T-helper 1 cell (primary cell): Measurements from ENCODE around the gene C18orf63.
"Not testable (repeated sequence)": the region's sequence is repeated elsewhere in the genome, so short reads cannot be mapped to it uniquely, and the experiment has no call there.

Experiments used
- DNase-seq, 5 donors: peaks; one replicate each; pipeline ENCODE4 v3.0.0-alpha.2; 2012 to 2020
- total RNA-seq, 4 donors: gene quantifications; one replicate each; lab custom pipeline; 2026; lab: John Stamatoyannopoulos, UW

C18orf63 gene
- total RNA-seq: 0 reads per million in 4 donors

DNA sequence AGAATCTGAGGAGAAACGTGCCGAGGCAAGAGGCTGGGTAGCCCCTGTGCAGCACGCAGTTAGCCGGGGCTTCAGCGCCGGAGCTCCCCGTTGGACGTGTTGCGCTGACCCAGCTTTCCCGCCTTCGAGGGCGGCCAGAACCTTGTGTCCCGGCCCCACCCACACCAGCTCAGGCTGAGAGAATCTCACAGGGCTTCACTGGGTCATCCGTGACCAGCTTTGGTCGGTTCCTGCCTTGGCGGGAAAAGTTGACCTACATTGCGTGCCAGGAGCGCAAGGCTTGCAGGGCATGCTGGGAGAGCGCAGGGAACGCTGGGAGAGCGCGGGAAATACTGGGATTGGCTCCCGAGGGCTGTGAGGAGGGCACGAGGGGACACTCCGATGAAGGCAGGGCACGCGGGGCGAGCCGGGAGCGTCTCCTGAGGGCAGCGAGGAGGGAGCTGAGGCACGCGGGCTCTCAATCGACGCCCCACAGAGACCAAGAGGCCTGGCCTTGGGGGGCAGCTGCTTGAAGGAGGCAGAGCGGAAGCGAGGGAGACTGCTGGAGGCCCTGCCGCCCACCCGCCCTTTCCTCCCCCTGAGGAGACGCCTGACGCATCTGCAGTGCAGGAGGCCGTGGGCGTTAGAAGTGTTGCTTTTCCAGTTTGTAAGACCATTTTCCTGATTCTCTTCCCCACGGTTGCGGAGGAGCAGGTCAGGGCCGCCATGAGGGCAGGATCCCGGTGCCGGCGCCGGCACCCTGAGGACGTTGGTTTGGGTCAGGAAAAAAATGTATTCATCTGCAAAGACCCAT lies at the start of gene C18orf63:
Gene C18orf63, plus strand, starts transcription at position 376 of the 793 bp plus-strand sequence. CDS start 2,027 bp downstream, outside the sequence.
- no peak for DNase-seq

DNA sequence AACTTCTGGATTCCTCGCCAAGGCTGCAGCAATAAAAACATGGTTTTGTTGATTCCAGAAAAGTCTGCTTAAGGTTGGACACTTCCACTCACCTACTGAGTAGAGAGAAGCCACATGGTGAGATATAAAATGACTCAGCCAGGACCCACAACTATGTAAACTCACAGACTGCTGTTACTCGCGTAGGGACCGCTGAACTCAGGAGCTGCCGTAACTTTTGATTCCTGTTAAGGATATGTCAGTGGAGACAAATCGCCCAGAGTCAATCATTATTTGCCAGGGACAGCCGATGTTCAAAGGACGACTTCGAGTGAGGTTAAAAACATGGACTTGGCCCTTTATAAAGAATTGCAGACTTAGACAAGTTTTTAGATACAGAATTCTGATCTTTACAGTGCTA lies 49.5 kb upstream of the C18orf63 start:
- DNase-seq: no peak

- no peak for DNase-seq
Measured at GRCh38 chr18:74268175-74268574, 47.5 kb upstream of the C18orf63 start.

GRCh38 chr18:74268933-74269620 lies 46.6 kb upstream of the C18orf63 start:
- DNase-seq: no peak

- no peak for DNase-seq
Measured at GRCh38 chr18:74271635-74272034, 44.0 kb upstream of the C18orf63 start.

- DNase-seq: no peak
Measured at GRCh38 chr18:74273394-74273793, 42.2 kb upstream of the C18orf63 start.

GRCh38 chr18:74274700-74275099 lies 40.9 kb upstream of the C18orf63 start:
- no peak for DNase-seq

DNA sequence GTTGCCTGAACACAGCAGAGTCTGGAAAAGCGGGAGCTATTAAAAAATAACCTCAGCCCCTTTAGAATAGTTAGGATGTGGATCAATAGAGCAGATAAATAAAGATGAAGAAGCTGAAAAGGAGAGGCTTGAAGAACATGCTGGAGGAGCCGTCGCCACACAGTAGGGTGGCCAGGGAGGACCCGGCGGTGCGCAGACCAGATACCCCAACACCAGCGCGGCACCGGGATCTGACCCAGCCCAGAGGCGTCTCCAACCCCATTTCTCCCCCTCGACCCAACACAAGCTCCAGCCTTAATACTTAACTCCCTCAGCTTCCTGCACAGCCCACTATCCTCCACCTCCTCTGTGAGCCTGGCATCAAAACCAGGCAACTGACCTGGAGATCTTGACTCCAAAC lies 39.9 kb upstream of the C18orf63 start:
- DNase-seq: no peak

DNA sequence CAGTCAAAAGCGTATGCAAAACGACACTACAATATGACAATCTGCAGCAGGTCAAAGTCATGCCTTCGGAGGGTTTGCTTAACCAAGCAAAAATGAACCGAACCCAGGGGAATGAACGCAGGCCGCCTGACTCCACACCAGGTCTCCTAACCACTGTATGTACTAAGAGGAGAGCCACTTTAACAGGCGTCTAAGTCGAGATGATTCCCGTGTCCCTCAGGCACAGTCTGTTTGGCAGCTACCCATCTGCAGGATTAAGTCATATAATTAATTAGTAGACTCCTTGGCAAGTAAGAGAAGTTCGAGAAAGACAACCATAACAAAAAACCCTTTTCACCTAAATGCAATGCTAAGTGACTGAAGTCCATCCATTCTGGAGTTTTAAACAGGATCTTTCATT lies 39.0 kb upstream of the C18orf63 start:
- no peak for DNase-seq

GRCh38 chr18:74277296-74277695 lies 38.3 kb upstream of the C18orf63 start:
- DNase-seq: no peak

DNA sequence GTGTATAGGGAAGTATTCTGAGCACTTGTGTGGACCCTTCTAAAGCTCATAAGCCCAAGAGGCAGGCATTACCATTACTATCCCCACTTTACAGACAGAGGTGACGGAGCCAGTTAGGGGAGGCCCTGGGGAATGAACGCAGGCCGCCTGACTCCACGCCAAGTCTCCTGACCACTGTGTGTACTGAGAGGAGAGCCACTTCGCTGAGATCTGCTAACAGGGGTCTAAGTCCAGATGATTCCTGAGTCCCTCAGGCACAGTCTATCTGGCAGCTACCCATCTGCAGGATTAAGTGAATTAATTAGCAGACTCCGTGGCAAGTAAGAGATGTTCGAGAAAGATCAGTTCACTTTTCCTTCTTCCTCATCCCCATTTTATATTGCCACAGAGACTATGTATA lies 37.6 kb upstream of the C18orf63 start:
- no peak for DNase-seq

DNA sequence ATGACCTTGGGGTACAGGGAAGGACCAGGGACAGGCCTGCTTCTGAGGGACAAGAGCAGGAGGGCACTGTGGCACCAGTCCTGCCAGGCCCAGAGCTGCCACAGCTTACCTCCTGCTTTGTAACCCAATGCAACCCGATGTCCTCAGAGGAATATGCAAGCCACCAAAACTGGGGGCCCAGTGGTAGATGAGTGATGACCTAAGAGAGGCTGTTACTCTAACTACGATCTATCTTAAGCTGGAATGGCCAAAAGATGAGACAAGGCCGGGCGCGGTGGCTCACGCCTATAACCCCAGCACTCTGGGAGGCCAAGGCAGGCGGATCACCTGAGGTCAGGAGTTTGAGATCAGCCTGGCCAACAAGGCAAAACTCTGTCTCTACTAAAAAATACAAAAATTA lies 36.7 kb upstream of the C18orf63 start:
- no peak for DNase-seq

- no peak for DNase-seq
Measured at GRCh38 chr18:74281011-74281979, 34.3 kb upstream of the C18orf63 start.

DNA sequence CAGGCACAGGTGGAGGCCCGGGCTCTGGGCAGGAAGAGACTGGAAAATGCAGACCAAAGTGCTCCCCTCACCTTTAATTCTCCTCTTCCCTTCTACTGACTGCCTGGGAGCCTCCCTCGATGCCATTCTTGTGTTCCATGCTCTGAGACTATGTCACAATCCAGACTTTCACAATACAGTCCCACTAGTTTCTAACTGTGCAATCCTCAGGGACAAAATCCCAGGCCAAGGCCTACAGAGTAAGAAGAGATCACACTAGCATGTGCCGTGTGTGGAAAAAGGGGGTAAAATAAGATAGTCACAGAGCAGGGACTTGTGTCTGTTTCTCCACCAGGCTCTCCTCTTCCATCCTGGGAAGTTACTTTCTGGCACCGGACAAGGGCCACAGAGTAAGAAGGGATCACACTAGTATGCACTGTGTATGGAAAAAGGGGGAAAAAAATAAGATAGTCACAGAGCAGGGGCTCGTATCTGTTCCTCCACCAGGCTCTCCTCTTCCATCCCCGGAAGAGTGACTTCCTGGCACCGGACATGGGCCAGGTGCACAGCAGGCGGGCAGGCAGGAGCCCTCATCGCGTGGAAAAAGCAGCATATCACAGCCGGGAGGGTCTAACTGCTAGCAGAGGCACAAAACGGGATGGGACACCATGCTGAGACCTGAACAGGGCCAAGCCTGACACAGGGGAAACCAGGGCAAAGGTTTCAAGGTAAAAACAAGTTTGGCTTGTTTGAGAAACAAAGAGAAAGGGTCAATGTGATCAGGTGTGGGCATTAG lies 33.5 kb upstream of the C18orf63 start:
- no peak for DNase-seq

- DNase-seq: no peak
Measured at GRCh38 chr18:74282755-74283554, 32.7 kb upstream of the C18orf63 start.

DNA sequence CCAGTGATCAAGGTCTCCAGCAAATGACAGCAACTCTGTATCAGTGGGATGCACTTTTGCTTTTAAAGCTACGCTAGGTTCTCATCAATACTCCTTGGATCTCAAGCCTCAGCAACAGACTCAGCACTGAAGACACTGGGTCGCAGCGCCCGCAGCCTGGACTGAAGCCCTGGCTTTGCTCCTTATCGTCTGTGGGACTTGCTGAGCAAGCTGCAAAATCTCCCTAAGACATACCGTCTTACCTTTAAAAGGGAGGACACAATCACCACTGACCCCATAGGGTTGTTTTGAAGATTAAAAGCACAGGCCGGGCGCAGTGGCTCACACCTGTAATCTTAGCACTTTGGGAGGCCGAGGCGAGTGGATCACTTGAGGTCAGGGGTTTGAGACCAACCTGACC lies 32.0 kb upstream of the C18orf63 start:
- DNase-seq: no peak

GRCh38 chr18:74284191-74284979 lies 31.3 kb upstream of the C18orf63 start:
- DNase-seq: no peak

DNA sequence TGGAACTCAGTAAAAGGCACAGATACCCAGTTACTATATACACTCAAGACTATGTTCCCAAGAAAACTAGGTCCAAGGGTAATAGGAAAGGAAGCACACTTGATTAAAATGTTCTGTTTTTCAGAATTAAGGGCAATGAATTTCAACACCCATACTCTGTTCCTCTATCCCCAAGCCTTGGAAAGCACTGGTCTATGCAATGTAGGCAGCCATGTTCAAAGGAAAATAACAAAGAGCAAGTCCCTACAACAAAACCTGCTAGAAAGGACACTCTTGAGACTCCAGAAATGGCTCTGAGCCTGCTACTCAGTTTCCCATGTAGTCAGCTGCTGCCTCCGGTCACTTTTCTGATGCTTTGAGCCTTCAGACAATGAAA lies 30.7 kb upstream of the C18orf63 start:
- no peak for DNase-seq

GRCh38 chr18:74285583-74285982 lies 30.1 kb upstream of the C18orf63 start:
- not testable (repeated sequence) for DNase-seq

- DNase-seq: no peak
Measured at GRCh38 chr18:74286106-74286855, 29.4 kb upstream of the C18orf63 start.
